Loucy (cell line): ENCODE measurements around the gene USH1G.

Experiments used
- EZH2phosphoT487 ChIP-seq: fragments of 200-600 bp; IDR thresholded peaks from 2 replicates; pipeline ENCODE4 v1.6.1; 2018; ENCODE audit warnings: antibody characterized with exemption, mild to moderate bottlenecking, moderate library complexity, borderline replicate concordance
- TF ChIP-seq, protein P1 (sequence below): fragments of 200-600 bp; sonication (generic); conservative IDR thresholded peaks from 2 replicates; pipeline ENCODE4 v1.5.1; 2014; ENCODE audit warnings: mild to moderate bottlenecking, antibody characterized with exemption, low read length

DNA sequence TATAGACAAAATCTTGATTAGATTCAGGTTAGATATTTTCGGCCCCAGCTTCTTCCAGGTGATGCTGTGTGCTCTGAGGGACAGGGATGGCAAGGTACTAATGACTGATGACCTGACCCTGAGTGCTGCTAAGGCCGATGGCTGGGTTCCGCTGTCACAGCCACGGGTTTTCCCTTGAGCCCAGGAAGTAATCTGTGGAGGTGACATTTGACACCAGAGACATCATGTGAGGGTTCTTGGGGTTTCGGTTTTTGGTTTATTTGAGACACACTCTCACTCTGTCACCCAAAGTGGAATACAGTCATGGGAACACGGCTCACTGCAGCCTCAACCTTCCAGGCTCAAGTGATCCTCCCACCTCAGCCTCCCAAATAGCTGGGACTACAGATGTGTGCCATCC lies 22.5 kb upstream of the USH1G start:
- TF ChIP-seq, protein P1, sequence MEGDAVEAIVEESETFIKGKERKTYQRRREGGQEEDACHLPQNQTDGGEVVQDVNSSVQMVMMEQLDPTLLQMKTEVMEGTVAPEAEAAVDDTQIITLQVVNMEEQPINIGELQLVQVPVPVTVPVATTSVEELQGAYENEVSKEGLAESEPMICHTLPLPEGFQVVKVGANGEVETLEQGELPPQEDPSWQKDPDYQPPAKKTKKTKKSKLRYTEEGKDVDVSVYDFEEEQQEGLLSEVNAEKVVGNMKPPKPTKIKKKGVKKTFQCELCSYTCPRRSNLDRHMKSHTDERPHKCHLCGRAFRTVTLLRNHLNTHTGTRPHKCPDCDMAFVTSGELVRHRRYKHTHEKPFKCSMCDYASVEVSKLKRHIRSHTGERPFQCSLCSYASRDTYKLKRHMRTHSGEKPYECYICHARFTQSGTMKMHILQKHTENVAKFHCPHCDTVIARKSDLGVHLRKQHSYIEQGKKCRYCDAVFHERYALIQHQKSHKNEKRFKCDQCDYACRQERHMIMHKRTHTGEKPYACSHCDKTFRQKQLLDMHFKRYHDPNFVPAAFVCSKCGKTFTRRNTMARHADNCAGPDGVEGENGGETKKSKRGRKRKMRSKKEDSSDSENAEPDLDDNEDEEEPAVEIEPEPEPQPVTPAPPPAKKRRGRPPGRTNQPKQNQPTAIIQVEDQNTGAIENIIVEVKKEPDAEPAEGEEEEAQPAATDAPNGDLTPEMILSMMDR: no peak
- no peak for TF ChIP-seq EZH2phosphoT487
